SU-DHL-6 (cell line): Measurements from ENCODE around the gene KLK15.

ENCODE experiments used
- CTCF ChIP-seq: fragments of 200-600 bp; sonication (generic); IDR thresholded peaks from one replicate; pipeline ENCODE4 v1.5.1; 2017; ENCODE audit warnings: antibody characterized with exemption, mild to moderate bottlenecking, low read length, moderate library complexity; ENCODE audit not compliant: insufficient read depth, poor library complexity, severe bottlenecking
- EZH2phosphoT487 ChIP-seq: fragments of 200-600 bp; sonication (generic), shearing (Covaris generic); conservative IDR thresholded peaks from 2 replicates; pipeline ENCODE4 v1.6.1; 2018; ENCODE audit warnings: mild to moderate bottlenecking, antibody characterized with exemption, low read length, moderate library complexity, mixed read lengths

DNA sequence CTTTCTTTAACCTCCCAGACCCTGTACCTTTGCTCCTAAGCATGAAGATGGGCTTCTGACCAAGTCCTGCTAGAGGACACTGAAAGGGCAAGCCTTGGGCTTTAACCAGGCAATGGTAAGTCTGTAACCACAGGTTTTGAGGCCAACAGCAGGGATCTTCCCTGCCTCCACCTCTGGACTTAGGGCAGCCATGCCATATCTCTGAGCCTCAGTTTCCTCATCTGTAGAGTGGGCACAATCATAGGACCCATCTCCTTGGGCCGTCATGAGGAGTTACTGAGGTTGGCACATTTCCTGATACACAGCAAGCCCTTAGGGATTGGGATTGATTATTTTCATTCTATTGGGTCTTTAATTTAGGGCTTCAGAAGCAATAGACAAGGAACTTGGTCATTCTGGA lies 24.5 kb downstream of the KLK15 start:
- TF ChIP-seq CTCF = no peak
- TF ChIP-seq EZH2phosphoT487 = no peak
